ENCODE data around the gene CFD.

DNA sequence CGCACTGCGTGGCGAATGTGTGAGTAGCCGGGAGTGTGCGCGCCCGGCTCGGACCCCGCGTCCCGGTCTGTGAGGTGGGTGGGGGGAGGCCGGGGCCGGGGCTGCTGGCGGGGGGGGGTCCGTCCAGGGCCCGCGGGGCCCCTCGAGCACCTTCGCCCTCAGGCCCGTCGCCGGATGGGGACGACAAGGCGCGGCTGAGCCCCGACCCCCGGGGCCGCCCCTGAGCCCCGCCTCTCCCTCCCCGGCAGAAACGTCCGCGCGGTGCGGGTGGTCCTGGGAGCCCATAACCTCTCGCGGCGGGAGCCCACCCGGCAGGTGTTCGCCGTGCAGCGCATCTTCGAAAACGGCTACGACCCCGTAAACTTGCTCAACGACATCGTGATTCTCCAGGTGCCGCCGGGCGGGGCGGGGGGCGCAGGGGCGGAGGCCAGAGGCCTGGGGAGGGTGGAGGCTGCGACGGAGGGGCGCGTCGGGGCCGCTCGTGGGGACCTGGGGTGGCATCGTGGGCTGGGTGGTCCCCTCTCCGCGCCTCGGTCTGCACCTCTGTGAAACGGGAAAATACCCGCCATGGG, 6.4 kb upstream of the CFD start:
- TF ChIP-seq JUND (IDR thresholded peaks at IDR 0.05) (no peak), TAF1 (conservative IDR thresholded peaks at IDR 0.05) (no peak)
- TF ChIP-seq, protein P1, sequence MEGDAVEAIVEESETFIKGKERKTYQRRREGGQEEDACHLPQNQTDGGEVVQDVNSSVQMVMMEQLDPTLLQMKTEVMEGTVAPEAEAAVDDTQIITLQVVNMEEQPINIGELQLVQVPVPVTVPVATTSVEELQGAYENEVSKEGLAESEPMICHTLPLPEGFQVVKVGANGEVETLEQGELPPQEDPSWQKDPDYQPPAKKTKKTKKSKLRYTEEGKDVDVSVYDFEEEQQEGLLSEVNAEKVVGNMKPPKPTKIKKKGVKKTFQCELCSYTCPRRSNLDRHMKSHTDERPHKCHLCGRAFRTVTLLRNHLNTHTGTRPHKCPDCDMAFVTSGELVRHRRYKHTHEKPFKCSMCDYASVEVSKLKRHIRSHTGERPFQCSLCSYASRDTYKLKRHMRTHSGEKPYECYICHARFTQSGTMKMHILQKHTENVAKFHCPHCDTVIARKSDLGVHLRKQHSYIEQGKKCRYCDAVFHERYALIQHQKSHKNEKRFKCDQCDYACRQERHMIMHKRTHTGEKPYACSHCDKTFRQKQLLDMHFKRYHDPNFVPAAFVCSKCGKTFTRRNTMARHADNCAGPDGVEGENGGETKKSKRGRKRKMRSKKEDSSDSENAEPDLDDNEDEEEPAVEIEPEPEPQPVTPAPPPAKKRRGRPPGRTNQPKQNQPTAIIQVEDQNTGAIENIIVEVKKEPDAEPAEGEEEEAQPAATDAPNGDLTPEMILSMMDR (IDR thresholded peaks at IDR 0.05; ENCODE audit: low read depth, low read length, missing input control), result no peak
